Type B pancreatic cell (in vitro differentiated cells): Measurements from ENCODE around the gene TPMT. TPM values are rescaled to one million over a fixed set of nuclear protein-coding genes. Genes with fewer than 3 reads are reported as not detected.

ENCODE experiments used
- DNase-seq: peaks from one replicate; pipeline ENCODE4 v3.0.0; 2021; ENCODE audit warnings: mixed read lengths; ENCODE audit not compliant: unreplicated experiment; ENCODE audit errors: extremely low spot score
- H3K27ac Mint-ChIP-seq: 2 replicates; pipeline ENCODE4 v1.8.0; 2021; ENCODE audit warnings: mild to moderate bottlenecking, mixed read lengths
- H3K27me3 Mint-ChIP-seq: 2 replicates; pipeline ENCODE4 v1.8.0; 2021; ENCODE audit warnings: mixed read lengths
- H3K36me3 Mint-ChIP-seq: 2 replicates; pipeline ENCODE4 v1.8.0; 2021; ENCODE audit warnings: mixed read lengths
- H3K4me1 Mint-ChIP-seq: one replicate; pipeline ENCODE4 v1.8.0; 2021; ENCODE audit warnings: mixed read lengths; ENCODE audit not compliant: unreplicated experiment
- H3K4me3 Mint-ChIP-seq: 2 replicates; pipeline ENCODE4 v1.8.0; 2021; ENCODE audit warnings: mild to moderate bottlenecking, mixed read lengths
- H3K9me3 Mint-ChIP-seq: 2 replicates; pipeline ENCODE4 v1.8.0; 2021; ENCODE audit warnings: mixed read lengths
- CTCF ChIP-seq: fragments of 200-600 bp; sonication (generic); conservative IDR thresholded peaks from 2 replicates; pipeline ENCODE4 v1.5.0; 2021; ENCODE audit warnings: antibody characterized with exemption, mild to moderate bottlenecking
- total RNA-seq: library from RNA; stranded (reverse); gene quantifications from 2 replicates; pipeline ENCODE4 v1.2.1, GENCODE V29; 2021; ENCODE audit warnings: low replicate concordance

The TPMT gene
- total RNA-seq, 1 donor from 2014 or later, result 12.8 TPM

GRCh38 chr6:18138906-18139305, 16.0 kb downstream of the TPMT start:
- DNase-seq, result no peak
- TF ChIP-seq CTCF, result peak; percentile 28
- no peaks in the 10 kb centered on the region for H3K9me3 Mint-ChIP-seq
- peaks cover 16% of the 10 kb centered on the region for H3K4me1 Mint-ChIP-seq
- H3K4me3 Mint-ChIP-seq, result no peak overlapping the region
- peaks cover 41% of the 10 kb centered on the region for H3K36me3 Mint-ChIP-seq
- no peak overlapping the region for H3K27ac Mint-ChIP-seq
- H3K27me3 Mint-ChIP-seq, result no peaks in the 10 kb centered on the region

GRCh38 chr6:18136260-18136659, 18.6 kb downstream of the TPMT start:
- Mint-ChIP-seq H3K27me3 (no peaks in the 10 kb centered on the region), H3K4me3 (no peak overlapping the region), H3K36me3 (peaks cover 30% of the 10 kb centered on the region), H3K27ac (peak overlapping the region; percentile 55), H3K4me1 (peaks cover 8% of the 10 kb centered on the region), H3K9me3 (no peaks in the 10 kb centered on the region)
- no peak for DNase-seq
- no peak for TF ChIP-seq CTCF

GRCh38 chr6:18135171-18135570, 19.7 kb downstream of the TPMT start:
- Mint-ChIP-seq H3K4me3 (no peak overlapping the region), H3K27me3 (no peaks in the 10 kb centered on the region), H3K36me3 (peaks cover 29% of the 10 kb centered on the region), H3K27ac (peak overlapping the region; percentile 78), H3K4me1 (peaks cover 7% of the 10 kb centered on the region), H3K9me3 (no peaks in the 10 kb centered on the region)
- TF ChIP-seq CTCF, result no peak
- no peak for DNase-seq

- Mint-ChIP-seq H3K4me1 (no peaks in the 10 kb centered on the region), H3K9me3 (no peaks in the 10 kb centered on the region), H3K4me3 (no peak overlapping the region), H3K27ac (no peak overlapping the region), H3K36me3 (peaks cover 19% of the 10 kb centered on the region), H3K27me3 (no peaks in the 10 kb centered on the region)
- TF ChIP-seq CTCF, result no peak
- no peak for DNase-seq
Observed at GRCh38 chr6:18132346-18132745, 22.5 kb downstream of the TPMT start.

- TF ChIP-seq CTCF, result no peak
- Mint-ChIP-seq H3K27me3 (no peaks in the 10 kb centered on the region), H3K9me3 (no peaks in the 10 kb centered on the region), H3K4me3 (no peak overlapping the region), H3K27ac (no peak overlapping the region), H3K4me1 (peaks cover 10% of the 10 kb centered on the region), H3K36me3 (no peaks in the 10 kb centered on the region)
- no peak for DNase-seq
Observed at GRCh38 chr6:18126121-18126520, 28.8 kb downstream of the TPMT start.
